SU-DHL-6 (cell line): Measurements from ENCODE around the gene SOCS7.

ENCODE experiments used
- H2AFZ ChIP-seq: fragments of 200-600 bp; sonication (generic); 2 replicates; pipeline ENCODE4 v1.6.1; 2014; ENCODE audit warnings: low read depth, mild to moderate bottlenecking, moderate library complexity, mixed read lengths, antibody characterized with exemption, low read length; ENCODE audit not compliant: severe bottlenecking
- H3F3A ChIP-seq: fragments of 200-600 bp; shearing (Covaris generic); 2 replicates; pipeline ENCODE4 v1.6.0; 2016; ENCODE audit warnings: antibody characterized with exemption, mild to moderate bottlenecking; ENCODE audit not compliant: insufficient read depth
- H3K27ac ChIP-seq: fragments of 200-600 bp; sonication (generic); 2 replicates; pipeline ENCODE4 v1.5.1; 2016; ENCODE audit warnings: low read depth, mild to moderate bottlenecking, low read length, moderate library complexity, mixed read lengths
- H3K27me3 ChIP-seq: fragments of 200-600 bp; sonication (generic), shearing (Covaris generic); 2 replicates; pipeline ENCODE4 v1.6.0; 2014; ENCODE audit warnings: mild to moderate bottlenecking, low read length
- H3K36me3 ChIP-seq: fragments of 200-600 bp; sonication (generic); 2 replicates; pipeline ENCODE4 v1.6.1; 2014; ENCODE audit warnings: mild to moderate bottlenecking, low read length, mixed read lengths
- H3K4me2 ChIP-seq: fragments of 300-600, 200-600 bp; shearing (Covaris generic), sonication (generic); 2 replicates; pipeline ENCODE4 v1.6.0; 2014; ENCODE audit warnings: low read length, low read depth, mild to moderate bottlenecking; ENCODE audit not compliant: poor library complexity, severe bottlenecking
- H3K4me3 ChIP-seq: fragments of 200-600 bp; sonication (generic); 2 replicates; pipeline ENCODE4 v1.5.1; 2014; ENCODE audit warnings: antibody characterized with exemption, low read length, mild to moderate bottlenecking, mixed read lengths; ENCODE audit not compliant: insufficient read depth, poor library complexity, severe bottlenecking
- H3K79me2 ChIP-seq: fragments of 200-600 bp; sonication (generic); 2 replicates; pipeline ENCODE4 v1.6.1; 2014; ENCODE audit warnings: mild to moderate bottlenecking, low read length, moderate library complexity; ENCODE audit not compliant: insufficient read depth
- H3K9ac ChIP-seq: fragments of 200-600 bp; sonication (generic); 2 replicates; pipeline ENCODE4 v1.7.0; 2014; ENCODE audit warnings: mild to moderate bottlenecking, low read length
- H3K9me2 ChIP-seq: fragments of 200-600 bp; sonication (generic); replicated peaks from 2 replicates; pipeline ENCODE4 v1.6.1; 2014; ENCODE audit warnings: low read length; ENCODE audit not compliant: insufficient read depth
- H3K9me3 ChIP-seq: fragments of 200-600 bp; sonication (generic); 2 replicates; pipeline ENCODE4 v1.6.1; 2014; ENCODE audit warnings: low read length, mixed read lengths; ENCODE audit not compliant: insufficient read depth
- H4K20me1 ChIP-seq: fragments of 200-600 bp; sonication (generic); 2 replicates; pipeline ENCODE4 v1.6.1; 2014; ENCODE audit warnings: low read depth, mild to moderate bottlenecking, antibody characterized with exemption, low read length, moderate library complexity, mixed read lengths
- CTCF ChIP-seq: fragments of 200-600 bp; sonication (generic); IDR thresholded peaks from one replicate; pipeline ENCODE4 v1.5.1; 2017; ENCODE audit warnings: antibody characterized with exemption, mild to moderate bottlenecking, low read length, moderate library complexity; ENCODE audit not compliant: insufficient read depth, poor library complexity, severe bottlenecking
- EZH2phosphoT487 ChIP-seq: fragments of 200-600 bp; sonication (generic), shearing (Covaris generic); conservative IDR thresholded peaks from 2 replicates; pipeline ENCODE4 v1.6.1; 2018; ENCODE audit warnings: mild to moderate bottlenecking, antibody characterized with exemption, low read length, moderate library complexity, mixed read lengths

Gene SOCS7

GRCh38 chr17:38447502-38448085, 96.0 kb downstream of the SOCS7 start:
- Histone ChIP-seq H3K27me3 (no peaks in the 10 kb centered on the region), H3K9me2 (no peaks in the 10 kb centered on the region), H2AFZ (no peak overlapping the region), H3K4me3 (no peak overlapping the region), H3F3A (no peaks in the 10 kb centered on the region), H3K9ac (no peak overlapping the region), H3K36me3 (no peaks in the 10 kb centered on the region), H3K4me2 (no peak overlapping the region), H4K20me1 (no peaks in the 10 kb centered on the region), H3K79me2 (no peaks in the 10 kb centered on the region), H3K27ac (no peak overlapping the region), H3K9me3 (no peaks in the 10 kb centered on the region)
- TF ChIP-seq EZH2phosphoT487: no peak
- no peak for TF ChIP-seq CTCF

GRCh38 chr17:38448208-38448771, 96.6 kb downstream of the SOCS7 start:
- Histone ChIP-seq H3F3A (no peaks in the 10 kb centered on the region), H3K27ac (no peak overlapping the region), H3K4me3 (no peak overlapping the region), H3K9me3 (no peaks in the 10 kb centered on the region), H2AFZ (no peak overlapping the region), H3K27me3 (no peaks in the 10 kb centered on the region), H3K4me2 (no peak overlapping the region), H3K9ac (no peak overlapping the region), H4K20me1 (no peaks in the 10 kb centered on the region), H3K9me2 (no peaks in the 10 kb centered on the region), H3K36me3 (no peaks in the 10 kb centered on the region), H3K79me2 (no peaks in the 10 kb centered on the region)
- TF ChIP-seq CTCF: no peak
- no peak for TF ChIP-seq EZH2phosphoT487

- no peak overlapping the region for H3K9ac ChIP-seq
- H3K9me2 ChIP-seq: no peaks in the 10 kb centered on the region
- no peaks in the 10 kb centered on the region for H3K27me3 ChIP-seq
- H3K9me3 ChIP-seq: no peaks in the 10 kb centered on the region
- TF ChIP-seq CTCF (no peak), EZH2phosphoT487 (no peak)
- H3F3A ChIP-seq: no peaks in the 10 kb centered on the region
- H3K36me3 ChIP-seq: no peaks in the 10 kb centered on the region
- no peak overlapping the region for H3K4me2 ChIP-seq
- H3K27ac ChIP-seq: no peak overlapping the region
- H4K20me1 ChIP-seq: no peaks in the 10 kb centered on the region
- no peaks in the 10 kb centered on the region for H3K79me2 ChIP-seq
- H3K4me3 ChIP-seq: no peak overlapping the region
- H2AFZ ChIP-seq: no peak overlapping the region
Observed at GRCh38 chr17:38449364-38449763, 97.7 kb downstream of the SOCS7 start.
